A204.1 (cell line): Measurements from ENCODE around the gene TMEM225.
"Not testable (repeated sequence)": the region's sequence is repeated elsewhere in the genome, so short reads cannot be mapped to it uniquely, and the experiment has no call there.

ENCODE experiments used
- FAIRE-seq: peaks from 2 replicates; lab custom pipeline; 2012; peaks lifted over from hg19 to GRCh38; lab: Jason Lieb, UNC

The TMEM225 gene, protein sequence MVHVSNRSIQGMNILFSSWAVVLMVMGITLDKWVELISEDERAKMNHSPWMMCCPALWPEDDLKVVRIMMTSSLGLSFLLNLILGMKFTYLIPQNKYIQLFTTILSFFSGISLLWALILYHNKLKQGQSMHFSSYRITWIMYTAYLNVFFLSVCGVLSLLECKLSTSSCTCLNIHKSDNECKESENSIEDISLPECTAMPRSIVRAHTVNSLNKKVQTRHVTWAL

DNA sequence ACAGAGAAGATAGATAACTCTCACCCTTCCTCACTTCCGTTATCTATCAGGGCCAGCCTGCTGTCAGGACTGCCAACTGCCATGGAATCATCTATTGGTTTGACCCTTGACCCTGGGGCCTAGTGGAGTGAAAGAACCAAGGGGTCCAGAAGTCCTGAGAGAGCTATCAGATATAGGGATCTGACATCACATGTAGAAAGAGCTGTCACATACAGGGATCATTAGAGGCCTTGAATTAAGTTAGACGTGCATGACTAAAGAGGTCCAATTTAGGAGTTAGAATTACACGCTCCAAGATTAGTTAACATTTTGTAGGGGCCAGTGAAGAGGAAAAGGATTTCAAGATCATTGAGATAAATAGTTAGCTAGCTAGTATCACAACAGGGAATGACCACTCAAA, at the start of gene TMEM225:
Gene TMEM225 (minus strand): TSS at position 101 of the 400 bp plus-strand sequence. CDS start 245 bp downstream, outside the sequence.
- no peak for FAIRE-seq

DNA sequence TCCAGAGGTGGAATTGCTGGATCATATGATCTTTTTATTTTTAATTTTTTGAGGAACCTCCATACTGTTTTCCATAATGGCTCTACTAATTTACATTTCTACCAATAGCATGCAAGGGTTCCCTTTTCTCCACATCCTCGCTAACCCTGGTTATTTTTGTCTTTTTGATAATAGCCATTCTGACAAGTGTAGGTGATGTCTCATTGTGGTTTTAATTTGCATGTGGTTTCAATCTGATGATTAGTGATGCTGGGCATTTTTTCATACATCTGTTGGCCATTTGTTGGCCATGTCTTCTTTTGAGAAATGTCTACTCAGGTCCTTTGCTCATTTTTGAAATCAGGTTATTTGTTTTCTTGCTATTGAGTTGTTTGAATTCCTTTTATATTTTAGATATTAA, 38.6 kb upstream of the TMEM225 start:
- FAIRE-seq: no peak

- FAIRE-seq: no peak
These were observed 35.5 kb upstream of the TMEM225 start for GRCh38 chr11:123920943-123921342.

DNA sequence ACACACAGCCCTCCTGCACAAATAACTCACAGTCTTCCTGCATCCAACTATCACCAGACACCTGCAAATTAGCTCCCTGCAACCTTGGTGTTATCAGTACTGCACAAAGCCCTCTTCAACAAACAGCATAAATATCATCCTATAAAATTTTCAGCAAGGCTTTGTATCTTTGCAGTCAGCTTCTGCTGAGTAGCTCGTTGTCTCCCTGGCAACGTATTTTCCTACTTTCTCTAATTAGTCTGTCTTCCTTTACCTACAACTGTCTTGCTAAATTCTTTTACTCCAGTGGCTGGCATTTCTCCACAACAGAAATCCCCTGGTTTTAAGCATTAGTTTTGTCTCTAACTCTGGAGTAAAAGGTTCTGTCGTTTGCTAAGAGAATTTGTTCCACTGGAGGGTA, 20.4 kb upstream of the TMEM225 start:
- no peak for FAIRE-seq

DNA sequence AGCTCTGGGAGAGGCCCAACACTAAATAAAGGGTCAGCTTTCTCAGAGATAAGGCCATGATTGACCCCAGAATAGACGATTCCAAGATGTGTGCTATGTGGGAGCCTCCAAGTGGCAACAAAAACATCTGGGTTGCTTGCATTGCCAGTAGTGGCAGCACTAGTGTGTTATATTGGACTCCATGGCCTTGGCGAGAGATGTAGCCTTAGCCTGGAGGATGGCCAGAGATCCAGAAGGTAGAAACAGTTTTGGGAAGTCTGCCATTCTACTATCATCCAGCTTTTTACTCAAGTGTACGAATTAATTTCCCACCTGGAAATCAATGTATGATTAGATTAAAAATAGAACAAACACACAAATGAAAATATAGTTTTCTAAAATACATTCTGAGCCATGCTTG, 19.5 kb upstream of the TMEM225 start:
- FAIRE-seq: no peak

GRCh38 chr11:123903932-123904331, 18.5 kb upstream of the TMEM225 start:
- FAIRE-seq: no peak

GRCh38 chr11:123901867-123902266, 16.4 kb upstream of the TMEM225 start, which contains the start of gene OR8D4:
Gene OR8D4, plus strand, starts transcription at chr11:123902167. Its CDS starts 4,265 bp downstream, at chr11:123906432.
- FAIRE-seq: no peak

- FAIRE-seq: no peak
These were observed 14.3 kb upstream of the TMEM225 start for GRCh38 chr11:123899792-123900191.

DNA sequence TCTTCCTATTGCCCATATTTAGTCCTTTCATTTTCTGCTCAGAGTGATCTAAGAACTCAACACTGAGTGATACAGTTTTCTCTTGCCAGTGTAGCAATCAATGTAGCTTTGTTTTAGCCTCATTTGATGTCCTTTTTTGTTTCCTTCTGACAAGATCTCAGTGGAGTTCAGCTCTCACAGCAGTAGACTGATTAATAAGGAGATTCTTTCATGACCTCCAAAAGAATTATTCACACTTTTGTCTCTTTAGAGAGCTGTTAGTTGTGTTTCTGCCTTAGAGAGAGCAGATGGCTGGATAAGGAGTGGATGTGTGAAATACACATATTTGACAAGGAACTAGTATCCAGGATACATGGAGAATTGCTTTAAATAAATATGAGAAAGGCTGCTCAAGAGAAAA, 6.6 kb upstream of the TMEM225 start:
- no peak for FAIRE-seq

GRCh38 chr11:123880912-123881311, 4.6 kb downstream of the TMEM225 start:
- no peak for FAIRE-seq

GRCh38 chr11:123867795-123868194, 17.7 kb downstream of the TMEM225 start:
- not testable (repeated sequence) for FAIRE-seq

DNA sequence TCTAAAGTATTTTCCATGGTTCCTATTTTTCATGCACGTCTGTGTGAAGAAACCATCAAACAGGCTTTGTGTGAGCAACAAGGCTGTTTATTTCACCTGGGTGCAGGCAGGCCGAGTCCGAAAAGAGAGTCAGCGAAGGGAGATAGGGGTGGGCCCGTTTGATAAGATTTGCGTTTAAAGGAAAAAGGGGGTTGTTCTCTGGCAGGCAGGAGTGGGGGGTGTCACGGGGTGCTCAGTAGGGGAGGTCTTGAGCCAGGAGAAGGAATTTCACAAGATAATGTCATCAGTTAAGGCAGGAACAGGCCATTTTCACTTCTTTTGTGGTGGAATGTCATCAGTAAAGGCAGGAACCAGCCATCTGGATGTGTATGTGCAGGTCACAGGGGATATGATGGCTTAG, 20.2 kb downstream of the TMEM225 start:
- not testable (repeated sequence) for FAIRE-seq

DNA sequence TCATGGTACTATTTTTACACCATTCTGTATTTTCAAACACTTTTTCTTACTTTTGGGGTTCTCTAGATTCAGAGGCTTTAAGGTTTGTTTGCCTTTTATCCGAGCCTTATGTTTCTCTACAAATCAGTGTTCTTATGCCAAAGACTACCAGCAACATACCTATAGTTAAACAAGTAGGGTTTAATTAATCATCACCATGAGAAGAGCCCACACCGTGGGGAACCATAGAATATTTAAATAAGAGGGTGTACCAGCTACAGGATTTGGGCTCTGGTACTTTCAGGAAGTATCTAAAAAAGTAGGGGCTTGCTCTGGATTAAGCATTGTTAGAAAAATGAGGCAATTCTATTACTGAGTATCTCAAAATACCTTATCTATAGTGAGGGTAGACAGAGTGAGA, 25.7 kb downstream of the TMEM225 start:
- no peak for FAIRE-seq

GRCh38 chr11:123856444-123856843, 29.0 kb downstream of the TMEM225 start:
- FAIRE-seq: no peak

GRCh38 chr11:123853038-123853437, 32.4 kb downstream of the TMEM225 start:
- no peak for FAIRE-seq

- FAIRE-seq: no peak
These were observed 33.1 kb downstream of the TMEM225 start for GRCh38 chr11:123852321-123852720.

- no peak for FAIRE-seq
These were observed 34.4 kb downstream of the TMEM225 start for GRCh38 chr11:123851110-123851509.

- no peak for FAIRE-seq
These were observed 44.3 kb downstream of the TMEM225 start for GRCh38 chr11:123841174-123841573.

DNA sequence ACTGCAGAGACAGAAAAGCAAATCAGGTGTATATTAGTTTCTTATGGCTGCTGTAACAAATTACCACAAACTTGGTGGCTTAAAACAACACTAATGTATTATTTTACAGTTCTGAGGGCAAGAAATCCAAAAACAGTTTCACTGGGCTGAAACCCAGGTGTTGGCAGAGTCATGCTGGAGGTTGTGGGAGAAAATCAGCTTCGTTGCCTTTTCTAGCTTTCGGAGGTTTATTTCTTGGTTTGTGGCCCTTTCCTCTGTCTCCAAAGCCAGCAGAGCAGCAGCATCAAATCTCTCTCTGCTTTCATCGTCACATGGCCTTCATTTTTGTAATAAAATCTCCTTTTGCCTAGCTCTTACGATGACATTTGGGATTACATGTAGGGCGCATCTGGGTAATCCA, 46.3 kb downstream of the TMEM225 start:
- no peak for FAIRE-seq

DNA sequence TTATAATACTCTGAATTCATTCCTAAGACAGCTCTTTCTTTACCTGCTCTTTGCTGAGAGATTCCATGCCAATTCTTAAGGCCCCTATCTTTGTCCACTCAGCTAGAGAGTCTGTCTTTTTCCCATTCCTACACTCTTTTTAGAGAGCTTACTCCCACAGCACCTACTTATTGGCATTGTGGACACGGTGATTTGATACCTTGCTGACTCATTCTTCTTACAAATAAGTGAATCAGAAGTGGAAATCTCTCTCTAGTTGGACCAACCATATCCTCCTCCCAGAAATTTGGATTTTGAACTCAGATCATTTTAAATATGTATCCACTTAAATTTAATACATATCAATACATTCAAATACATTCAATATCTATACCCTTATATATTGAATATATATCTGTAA, 46.8 kb downstream of the TMEM225 start:
- no peak for FAIRE-seq

GRCh38 chr11:123838199-123838598, 47.3 kb downstream of the TMEM225 start:
- no peak for FAIRE-seq

- no peak for FAIRE-seq
These were observed 52.4 kb downstream of the TMEM225 start for GRCh38 chr11:123833095-123833494.
